ENCODE results near the gene ISM1.

Gene ISM1

GRCh38 chr20:13260650-13261279, 39.7 kb downstream of the ISM1 start:
- no peak overlapping the region for H3K9ac ChIP-seq (ENCODE audit: low read depth, low read length)
- H3K9me3 ChIP-seq (ENCODE audit: insufficient read depth, low read depth, low read length): no peaks in the 10 kb centered on the region
- 94% methylated on average over 6 of the region's 7 CpGs for WGBS

GRCh38 chr20:13261460-13262301, 40.6 kb downstream of the ISM1 start:
- H3K9me3 ChIP-seq (ENCODE audit: insufficient read depth, low read depth, low read length): no peaks in the 10 kb centered on the region
- H3K9ac ChIP-seq (ENCODE audit: low read depth, low read length): no peak overlapping the region
- 86% methylated on average over 8 of the region's 8 CpGs for WGBS
- H3K27me3 ChIP-seq (ENCODE audit: insufficient read depth, low read length): no peaks in the 10 kb centered on the region
- no peaks in the 10 kb centered on the region for H3K36me3 ChIP-seq (ENCODE audit: insufficient read depth, low read length)
- H3K27ac ChIP-seq (ENCODE audit: low read depth, low read length): no peak overlapping the region
- no peak overlapping the region for H3K4me3 ChIP-seq (ENCODE audit: low read length)
- 0 out of 2 replicates have a peak, but pooled peaks cover 3% of the 10 kb centered on the region for H3K4me1 ChIP-seq (ENCODE audit: insufficient read depth, low read length)

More at GRCh38 chr20:13260650-13261279, 39.7 kb downstream of the ISM1 start:
- Histone ChIP-seq H3K4me1 (ENCODE audit: insufficient read depth, low read length) (0 out of 2 replicates have a peak, but pooled peaks cover 3% of the 10 kb centered on the region), H3K27me3 (ENCODE audit: insufficient read depth, low read length) (no peaks in the 10 kb centered on the region), H3K27ac (ENCODE audit: low read depth, low read length) (no peak overlapping the region), H3K36me3 (ENCODE audit: insufficient read depth, low read length) (no peaks in the 10 kb centered on the region), H3K4me3 (ENCODE audit: low read length) (no peak overlapping the region)

DNA sequence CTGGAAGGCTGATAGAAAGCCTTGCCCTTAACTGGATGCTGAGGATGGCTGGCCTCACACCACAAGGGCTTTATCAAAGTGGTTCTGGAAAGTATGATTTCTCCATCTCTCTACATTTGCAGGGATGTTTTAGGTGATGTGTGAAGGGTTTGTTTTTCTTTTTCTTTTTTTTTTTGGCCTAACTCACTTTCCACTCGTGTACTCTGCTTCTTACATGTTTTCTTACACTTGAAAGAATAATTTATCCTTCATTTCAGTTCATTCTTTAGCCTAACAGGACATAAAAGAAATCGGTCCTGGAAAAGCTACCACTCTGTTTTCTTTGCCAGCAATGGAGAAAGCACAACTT, 41.2 kb downstream of the ISM1 start:
- no peaks in the 10 kb centered on the region for H3K9me3 ChIP-seq (ENCODE audit: insufficient read depth, low read depth, low read length)
- H3K4me1 ChIP-seq (ENCODE audit: insufficient read depth, low read length): 0 out of 2 replicates have a peak, but pooled peaks cover 3% of the 10 kb centered on the region
- 85% methylated on average over 2 of the region's 2 CpGs for WGBS
- H3K36me3 ChIP-seq (ENCODE audit: insufficient read depth, low read length): no peaks in the 10 kb centered on the region
- H3K27ac ChIP-seq (ENCODE audit: low read depth, low read length): no peak overlapping the region
- no peak overlapping the region for H3K4me3 ChIP-seq (ENCODE audit: low read length)
- no peak overlapping the region for H3K9ac ChIP-seq (ENCODE audit: low read depth, low read length)
- no peaks in the 10 kb centered on the region for H3K27me3 ChIP-seq (ENCODE audit: insufficient read depth, low read length)

- H3K9ac ChIP-seq (ENCODE audit: low read depth, low read length): no peak overlapping the region
- no peaks in the 10 kb centered on the region for H3K36me3 ChIP-seq (ENCODE audit: insufficient read depth, low read length)
- no peaks in the 10 kb centered on the region for H3K9me3 ChIP-seq (ENCODE audit: insufficient read depth, low read depth, low read length)
- no peaks in the 10 kb centered on the region for H3K27me3 ChIP-seq (ENCODE audit: insufficient read depth, low read length)
- H3K4me1 ChIP-seq (ENCODE audit: insufficient read depth, low read length): 0 out of 2 replicates have a peak, but pooled peaks cover 3% of the 10 kb centered on the region
- no peak overlapping the region for H3K27ac ChIP-seq (ENCODE audit: low read depth, low read length)
- 78% methylated on average over 9 of the region's 9 CpGs for WGBS
- H3K4me3 ChIP-seq (ENCODE audit: low read length): no peak overlapping the region
Observed at GRCh38 chr20:13262671-13263360, 41.7 kb downstream of the ISM1 start.

DNA sequence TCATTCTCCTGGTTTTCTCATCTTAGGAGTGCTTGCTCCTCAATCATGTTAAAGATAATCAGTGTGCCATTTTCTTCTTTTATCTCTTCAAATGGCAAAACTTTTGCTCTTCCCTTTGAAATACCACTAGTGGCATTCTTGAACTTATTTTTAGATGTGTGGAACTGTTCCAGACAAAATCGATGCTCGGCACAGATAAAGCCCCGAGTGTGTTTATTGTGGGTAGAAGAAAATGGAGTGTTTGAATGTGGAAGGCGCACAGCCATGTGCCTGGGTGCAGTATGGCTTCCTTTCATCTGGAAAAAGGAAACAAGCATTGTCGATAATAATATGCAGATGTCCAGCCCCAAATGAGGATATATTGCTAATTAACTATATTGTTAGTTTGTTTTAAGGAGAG, 42.4 kb downstream of the ISM1 start:
- WGBS: 96% methylated on average over 5 of the region's 5 CpGs
- no peaks in the 10 kb centered on the region for H3K27me3 ChIP-seq (ENCODE audit: insufficient read depth, low read length)
- 0 out of 2 replicates have a peak, but pooled peaks cover 3% of the 10 kb centered on the region for H3K4me1 ChIP-seq (ENCODE audit: insufficient read depth, low read length)
- H3K27ac ChIP-seq (ENCODE audit: low read depth, low read length): no peak overlapping the region
- H3K36me3 ChIP-seq (ENCODE audit: insufficient read depth, low read length): no peaks in the 10 kb centered on the region
- H3K9me3 ChIP-seq (ENCODE audit: insufficient read depth, low read depth, low read length): no peaks in the 10 kb centered on the region
- no peak overlapping the region for H3K4me3 ChIP-seq (ENCODE audit: low read length)
- no peak overlapping the region for H3K9ac ChIP-seq (ENCODE audit: low read depth, low read length)

DNA sequence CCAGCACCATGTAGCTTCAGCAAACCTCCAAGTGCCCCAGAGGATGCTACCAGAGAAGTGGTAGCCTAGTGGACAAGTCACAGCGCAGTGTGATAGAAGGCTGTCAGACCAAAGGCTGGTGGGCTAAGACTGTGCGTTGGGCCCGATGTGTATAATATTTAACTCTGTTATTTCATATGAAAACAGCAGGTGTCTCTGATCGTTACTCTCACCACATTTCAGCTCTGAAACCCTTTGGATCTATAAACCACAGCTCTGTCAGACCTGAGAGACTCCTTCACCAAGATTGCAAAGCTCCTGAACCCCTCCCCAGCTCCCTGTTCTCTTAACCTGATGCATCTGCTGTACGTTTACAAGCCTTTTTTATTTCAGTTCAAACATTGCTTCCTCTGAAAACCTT, 43.8 kb downstream of the ISM1 start:
- H3K36me3 ChIP-seq (ENCODE audit: insufficient read depth, low read length): no peaks in the 10 kb centered on the region
- H3K27me3 ChIP-seq (ENCODE audit: insufficient read depth, low read length): no peaks in the 10 kb centered on the region
- no peak overlapping the region for H3K27ac ChIP-seq (ENCODE audit: low read depth, low read length)
- H3K4me3 ChIP-seq (ENCODE audit: low read length): no peak overlapping the region
- 0 out of 2 replicates have a peak, but pooled peaks cover 3% of the 10 kb centered on the region for H3K4me1 ChIP-seq (ENCODE audit: insufficient read depth, low read length)
- no peaks in the 10 kb centered on the region for H3K9me3 ChIP-seq (ENCODE audit: insufficient read depth, low read depth, low read length)
- no peak overlapping the region for H3K9ac ChIP-seq (ENCODE audit: low read depth, low read length)
- WGBS: 92% methylated on average over 4 of the region's 5 CpGs

DNA sequence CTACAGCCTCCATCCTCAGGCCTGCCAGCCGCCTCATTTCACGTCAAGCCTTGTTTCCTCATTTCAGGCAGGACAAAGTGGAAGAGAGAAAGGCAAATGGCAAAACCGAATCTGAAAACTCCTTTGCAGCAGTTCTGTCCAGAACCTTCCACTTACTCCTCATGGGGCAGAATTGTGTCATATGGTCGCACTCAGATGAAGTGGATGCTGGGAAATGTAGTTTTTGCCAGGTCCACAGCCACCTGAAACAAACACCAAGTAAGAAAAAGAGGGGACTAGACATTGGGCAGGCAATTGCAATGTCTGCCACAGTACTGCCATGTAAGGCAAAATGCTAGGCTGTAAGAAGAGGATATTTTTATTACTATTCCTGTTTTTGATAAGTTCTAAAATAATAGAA, 44.9 kb downstream of the ISM1 start:
- H3K36me3 ChIP-seq (ENCODE audit: insufficient read depth, low read length): no peaks in the 10 kb centered on the region
- H3K9ac ChIP-seq (ENCODE audit: low read depth, low read length): no peak overlapping the region
- 0 out of 2 replicates have a peak, but pooled peaks cover 3% of the 10 kb centered on the region for H3K4me1 ChIP-seq (ENCODE audit: insufficient read depth, low read length)
- H3K27me3 ChIP-seq (ENCODE audit: insufficient read depth, low read length): no peaks in the 10 kb centered on the region
- 89% methylated on average over 4 of the region's 4 CpGs for WGBS
- H3K4me3 ChIP-seq (ENCODE audit: low read length): no peak overlapping the region
- H3K27ac ChIP-seq (ENCODE audit: low read depth, low read length): no peak overlapping the region
- H3K9me3 ChIP-seq (ENCODE audit: insufficient read depth, low read depth, low read length): no peaks in the 10 kb centered on the region

DNA sequence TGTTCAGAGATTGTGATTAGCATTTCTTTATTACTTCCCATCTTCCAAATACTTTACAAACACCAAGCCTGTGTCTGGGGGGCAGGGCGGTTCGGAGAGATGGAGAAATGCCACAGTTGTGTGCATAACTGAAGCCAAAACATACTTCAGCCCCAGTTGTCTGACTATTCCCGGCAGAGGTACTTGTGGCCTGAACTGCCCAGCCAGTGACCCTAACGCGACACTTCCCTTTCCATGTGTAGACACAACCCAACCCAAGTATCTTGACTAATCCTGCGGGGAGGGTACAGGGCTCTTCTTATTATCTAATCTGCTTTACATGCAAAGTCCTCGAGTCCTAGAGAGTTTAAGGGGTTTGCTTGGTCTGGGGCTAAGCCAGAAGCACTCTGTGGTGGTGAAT, 46.2 kb downstream of the ISM1 start:
- no peak overlapping the region for H3K27ac ChIP-seq (ENCODE audit: low read depth, low read length)
- WGBS: 95% methylated on average over 7 of the region's 7 CpGs
- 0 out of 2 replicates have a peak, but pooled peaks cover 3% of the 10 kb centered on the region for H3K4me1 ChIP-seq (ENCODE audit: insufficient read depth, low read length)
- no peaks in the 10 kb centered on the region for H3K9me3 ChIP-seq (ENCODE audit: insufficient read depth, low read depth, low read length)
- no peak overlapping the region for H3K9ac ChIP-seq (ENCODE audit: low read depth, low read length)
- H3K27me3 ChIP-seq (ENCODE audit: insufficient read depth, low read length): no peaks in the 10 kb centered on the region
- no peak overlapping the region for H3K4me3 ChIP-seq (ENCODE audit: low read length)
- H3K36me3 ChIP-seq (ENCODE audit: insufficient read depth, low read length): no peaks in the 10 kb centered on the region

GRCh38 chr20:13268953-13269352, 47.9 kb downstream of the ISM1 start:
- 93% methylated on average over 2 of the region's 2 CpGs for WGBS
- no peak overlapping the region for H3K27ac ChIP-seq (ENCODE audit: low read depth, low read length)

GRCh38 chr20:13270211-13270610, 49.1 kb downstream of the ISM1 start:
- no peak overlapping the region for H3K4me3 ChIP-seq (ENCODE audit: low read length)
- H3K36me3 ChIP-seq (ENCODE audit: insufficient read depth, low read length): no peaks in the 10 kb centered on the region
- peaks cover 9% of the 10 kb centered on the region for H3K4me1 ChIP-seq (ENCODE audit: insufficient read depth, low read length)
- 94% methylated on average over 1 of the region's 1 CpG for WGBS
- H3K27me3 ChIP-seq (ENCODE audit: insufficient read depth, low read length): no peaks in the 10 kb centered on the region
- H3K9me3 ChIP-seq (ENCODE audit: insufficient read depth, low read depth, low read length): no peaks in the 10 kb centered on the region
- H3K9ac ChIP-seq (ENCODE audit: low read depth, low read length): no peak overlapping the region
- H3K27ac ChIP-seq (ENCODE audit: low read depth, low read length): no peak overlapping the region

More at GRCh38 chr20:13268953-13269352, 47.9 kb downstream of the ISM1 start:
- no peaks in the 10 kb centered on the region for H3K9me3 ChIP-seq (ENCODE audit: insufficient read depth, low read depth, low read length)
- H3K9ac ChIP-seq (ENCODE audit: low read depth, low read length): no peak overlapping the region
- H3K27me3 ChIP-seq (ENCODE audit: insufficient read depth, low read length): no peaks in the 10 kb centered on the region
- H3K4me1 ChIP-seq (ENCODE audit: insufficient read depth, low read length): no peaks in the 10 kb centered on the region
- no peaks in the 10 kb centered on the region for H3K36me3 ChIP-seq (ENCODE audit: insufficient read depth, low read length)
- H3K4me3 ChIP-seq (ENCODE audit: low read length): no peak overlapping the region

- no peaks in the 10 kb centered on the region for H3K9me3 ChIP-seq (ENCODE audit: insufficient read depth, low read depth, low read length)
Observed at GRCh38 chr20:13271098-13271497, 50.0 kb downstream of the ISM1 start.

More at GRCh38 chr20:13271098-13271497, 50.0 kb downstream of the ISM1 start:
- H3K4me1 ChIP-seq (ENCODE audit: insufficient read depth, low read length): peaks cover 9% of the 10 kb centered on the region
- no peak overlapping the region for H3K27ac ChIP-seq (ENCODE audit: low read depth, low read length)
- H3K4me3 ChIP-seq (ENCODE audit: low read length): no peak overlapping the region
- no peaks in the 10 kb centered on the region for H3K27me3 ChIP-seq (ENCODE audit: insufficient read depth, low read length)
- 95% methylated on average over 2 of the region's 3 CpGs for WGBS
- H3K36me3 ChIP-seq (ENCODE audit: insufficient read depth, low read length): no peaks in the 10 kb centered on the region
- H3K9ac ChIP-seq (ENCODE audit: low read depth, low read length): no peak overlapping the region

Measured in HUES64 (cell line).